Activated CD4-positive, alpha-beta T cell treated with anti-CD3 and anti-CD28 coated beads, Interleukin-2, amount 10 ng/mL, durations not matched to agents 7 days and 5 days (primary cell): ENCODE data around the gene SLC19A1. TPM values are rescaled to one million over a fixed set of nuclear protein-coding genes. Genes with fewer than 3 reads are reported as not detected.
"Not testable (repeated sequence)": the region's sequence is repeated elsewhere in the genome, so short reads cannot be mapped to it uniquely, and the experiment has no call there.

Experiments
- CTCF ChIA-PET: fragments of 350-600 bp; sonication (Branson Sonifier 250); formaldehyde crosslinking; loops from one replicate; lab custom pipeline; 2021; ENCODE audit warnings: antibody characterized with exemption; lab: Charles Lee
- POLR2A ChIA-PET: fragments of 350-600 bp; sonication (Branson Sonifier 250); formaldehyde crosslinking; loops from one replicate; lab custom pipeline; 2021; ENCODE audit warnings: antibody characterized with exemption; lab: Charles Lee
- DNase-seq: peaks from one replicate; pipeline ENCODE4 v3.0.0-alpha.2; 2020
- H3K27ac Mint-ChIP-seq: one replicate; pipeline ENCODE4 v1.8.0; 2021; ENCODE audit warnings: mild to moderate bottlenecking, moderate library complexity, mixed read lengths
- H3K27me3 Mint-ChIP-seq: one replicate; pipeline ENCODE4 v1.8.0; 2021; ENCODE audit warnings: mixed read lengths
- H3K36me3 Mint-ChIP-seq: one replicate; pipeline ENCODE4 v1.8.0; 2021; ENCODE audit warnings: low read depth, mixed read lengths
- H3K4me1 Mint-ChIP-seq: one replicate; pipeline ENCODE4 v1.8.0; 2021; ENCODE audit warnings: mixed read lengths
- H3K4me3 Mint-ChIP-seq: one replicate; pipeline ENCODE4 v1.8.0; 2021; ENCODE audit warnings: mild to moderate bottlenecking, moderate library complexity, mixed read lengths
- H3K9me3 Mint-ChIP-seq: one replicate; pipeline ENCODE4 v1.8.0; 2021; ENCODE audit warnings: mixed read lengths
- total RNA-seq, 2 experiments: library from RNA; stranded (reverse); gene quantifications; one replicate each; pipeline ENCODE4 v1.2.3, GENCODE V29; 2021

The SLC19A1 gene
- total RNA-seq, 2 experiments from 2014 or later: 43.8 to 46.8 TPM

GRCh38 chr21:45502600-45502999 is 39.6 kb downstream of the SLC19A1 start:
- Mint-ChIP-seq H3K36me3 (peaks cover 2% of the 10 kb centered on the region), H3K9me3 (peaks cover 10% of the 10 kb centered on the region), H3K4me3 (no peak overlapping the region), H3K27me3 (no peaks in the 10 kb centered on the region), H3K27ac (no peak overlapping the region), H3K4me1 (no peaks in the 10 kb centered on the region)
- ChIA-PET POLR2A (no interaction called here), CTCF (no interaction called here)
- DNase-seq: no peak

- H3K4me3 Mint-ChIP-seq: no peak overlapping the region
- ChIA-PET POLR2A (no interaction called here), CTCF (no interaction called here)
- DNase-seq: no peak
- no peaks in the 10 kb centered on the region for H3K4me1 Mint-ChIP-seq
- peaks cover 2% of the 10 kb centered on the region for H3K36me3 Mint-ChIP-seq
- no peaks in the 10 kb centered on the region for H3K27me3 Mint-ChIP-seq
- H3K27ac Mint-ChIP-seq: no peak overlapping the region
- peaks cover 10% of the 10 kb centered on the region for H3K9me3 Mint-ChIP-seq
Measured at GRCh38 chr21:45502006-45502345, 40.3 kb downstream of the SLC19A1 start.

GRCh38 chr21:45501081-45502005 is 40.9 kb downstream of the SLC19A1 start:
- H3K4me1 Mint-ChIP-seq, POLR2A ChIA-PET, H3K27me3 Mint-ChIP-seq, H3K27ac Mint-ChIP-seq, H3K4me3 Mint-ChIP-seq, CTCF ChIA-PET, H3K36me3 Mint-ChIP-seq, DNase-seq: not testable (repeated sequence)
- peaks cover 10% of the 10 kb centered on the region for H3K9me3 Mint-ChIP-seq

GRCh38 chr21:45499970-45500577 is 42.2 kb downstream of the SLC19A1 start:
- POLR2A ChIA-PET: no interaction called here
- CTCF ChIA-PET: no interaction called here
- no peak for DNase-seq
- H3K4me3 Mint-ChIP-seq: no peak overlapping the region
- peaks cover 10% of the 10 kb centered on the region for H3K9me3 Mint-ChIP-seq
- peak overlapping the region; percentile 38 for H3K27ac Mint-ChIP-seq
- no peaks in the 10 kb centered on the region for H3K27me3 Mint-ChIP-seq
- H3K4me1 Mint-ChIP-seq: no peaks in the 10 kb centered on the region
- peaks cover 2% of the 10 kb centered on the region for H3K36me3 Mint-ChIP-seq

- no peaks in the 10 kb centered on the region for H3K27me3 Mint-ChIP-seq
- peaks cover 2% of the 10 kb centered on the region for H3K36me3 Mint-ChIP-seq
- H3K9me3 Mint-ChIP-seq: peaks cover 10% of the 10 kb centered on the region
- CTCF ChIA-PET: no interaction called here
- H3K4me1 Mint-ChIP-seq: no peaks in the 10 kb centered on the region
- no peak overlapping the region for H3K4me3 Mint-ChIP-seq
- POLR2A ChIA-PET: no interaction called here
- peak overlapping the region; percentile 36 for H3K27ac Mint-ChIP-seq
- DNase-seq: no peak
Measured at GRCh38 chr21:45499201-45499750, 43.0 kb downstream of the SLC19A1 start.

GRCh38 chr21:45498646-45499000 is 43.6 kb downstream of the SLC19A1 start:
- H3K4me1 Mint-ChIP-seq: no peaks in the 10 kb centered on the region
- no peak overlapping the region for H3K4me3 Mint-ChIP-seq
- H3K9me3 Mint-ChIP-seq: peaks cover 10% of the 10 kb centered on the region
- ChIA-PET POLR2A (no interaction called here), CTCF (no interaction called here)
- peaks cover 2% of the 10 kb centered on the region for H3K36me3 Mint-ChIP-seq
- no peak for DNase-seq
- H3K27ac Mint-ChIP-seq: peak overlapping the region; percentile 36
- no peaks in the 10 kb centered on the region for H3K27me3 Mint-ChIP-seq

- no peaks in the 10 kb centered on the region for H3K4me1 Mint-ChIP-seq
- no peak overlapping the region for H3K4me3 Mint-ChIP-seq
- H3K27ac Mint-ChIP-seq: no peak overlapping the region
- peaks cover 10% of the 10 kb centered on the region for H3K9me3 Mint-ChIP-seq
- no peak for DNase-seq
- H3K36me3 Mint-ChIP-seq: peaks cover 2% of the 10 kb centered on the region
- CTCF ChIA-PET: no interaction called here
- no peaks in the 10 kb centered on the region for H3K27me3 Mint-ChIP-seq
- POLR2A ChIA-PET: no interaction called here
Measured at GRCh38 chr21:45497846-45498645, 44.2 kb downstream of the SLC19A1 start.

GRCh38 chr21:45496968-45497845 is 45.0 kb downstream of the SLC19A1 start:
- POLR2A ChIA-PET: no interaction called here
- H3K4me3 Mint-ChIP-seq: no peak overlapping the region

GRCh38 chr21:45496151-45496967 is 45.9 kb downstream of the SLC19A1 start:
- no peak for DNase-seq
- H3K4me1 Mint-ChIP-seq: no peaks in the 10 kb centered on the region
- H3K4me3 Mint-ChIP-seq: no peak overlapping the region
- peaks cover 2% of the 10 kb centered on the region for H3K36me3 Mint-ChIP-seq
- peaks cover 8% of the 10 kb centered on the region for H3K9me3 Mint-ChIP-seq
- ChIA-PET CTCF (no interaction called here), POLR2A (no interaction called here)
- H3K27ac Mint-ChIP-seq: no peak overlapping the region
- no peaks in the 10 kb centered on the region for H3K27me3 Mint-ChIP-seq

More at GRCh38 chr21:45496968-45497845, 45.0 kb downstream of the SLC19A1 start:
- H3K36me3 Mint-ChIP-seq: peaks cover 2% of the 10 kb centered on the region
- CTCF ChIA-PET: no interaction called here
- no peaks in the 10 kb centered on the region for H3K27me3 Mint-ChIP-seq
- no peak overlapping the region for H3K27ac Mint-ChIP-seq
- no peaks in the 10 kb centered on the region for H3K4me1 Mint-ChIP-seq
- no peak for DNase-seq
- peaks cover 8% of the 10 kb centered on the region for H3K9me3 Mint-ChIP-seq

- H3K27ac Mint-ChIP-seq: no peak overlapping the region
- DNase-seq: no peak
- peaks cover 8% of the 10 kb centered on the region for H3K9me3 Mint-ChIP-seq
- ChIA-PET CTCF (no interaction called here), POLR2A (no interaction called here)
- peaks cover 2% of the 10 kb centered on the region for H3K36me3 Mint-ChIP-seq
- no peaks in the 10 kb centered on the region for H3K27me3 Mint-ChIP-seq
- H3K4me1 Mint-ChIP-seq: no peaks in the 10 kb centered on the region
- H3K4me3 Mint-ChIP-seq: no peak overlapping the region
Measured at GRCh38 chr21:45494851-45495680, 47.2 kb downstream of the SLC19A1 start.
